Sigmoid colon (tissue), 4 donors: ENCODE measurements around the gene CORO1C.

ENCODE experiments used
- EP300 ChIP-seq, 4 donors: sonication (generic); formaldehyde crosslinking; IDR thresholded peaks; one replicate each; pipeline ENCODE4 v1.6.1; 2017; ENCODE audit warnings: antibody characterized with exemption in 4 of 4
- POLR2A ChIP-seq, 2 donors: fragments of 450-650 bp; IDR thresholded peaks; one replicate each; pipeline ENCODE4 v1.6.1; 2016; ENCODE audit warnings: antibody characterized with exemption in 2 of 2, mild to moderate bottlenecking in 2 of 2, moderate library complexity in 2 of 2
- POLR2AphosphoS5 ChIP-seq, 4 donors: sonication (generic); formaldehyde crosslinking; IDR thresholded peaks; one replicate each; pipeline ENCODE4 v1.6.1; 2017; ENCODE audit warnings: antibody characterized with exemption in 4 of 4
- TF ChIP-seq, protein P1 (sequence below), 4 experiments: fragments of 450-650 bp in 3 of 4; fragments of 200-600 bp in 1 of 4; IDR thresholded peaks; one replicate each; pipeline ENCODE4 v1.5.1; 2016 to 2019; ENCODE audit warnings: antibody characterized with exemption in 4 of 4, mild to moderate bottlenecking in 3 of 4, moderate library complexity in 2 of 4

DNA sequence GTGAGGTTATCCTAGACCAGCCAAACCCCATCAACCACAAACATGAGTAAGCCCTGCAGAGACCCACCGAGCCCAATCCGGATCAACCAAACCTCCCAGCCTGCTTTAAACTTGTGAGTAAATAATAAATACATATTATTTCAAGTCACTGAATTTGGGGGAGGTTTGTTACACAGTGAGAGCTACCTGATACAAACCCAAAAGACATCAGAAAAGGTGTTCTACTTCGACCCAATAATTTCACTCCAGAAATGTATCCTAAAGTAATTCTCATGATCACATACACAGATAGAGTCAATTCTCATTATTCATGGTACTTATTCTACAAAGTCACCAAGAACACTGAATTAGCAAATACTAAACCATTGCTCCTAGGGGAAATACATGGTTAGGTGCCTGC lies 16.2 kb upstream of the CORO1C start:
- no peak for TF ChIP-seq POLR2A (IDR thresholded peaks at IDR 0.05)
- TF ChIP-seq, protein P1, sequence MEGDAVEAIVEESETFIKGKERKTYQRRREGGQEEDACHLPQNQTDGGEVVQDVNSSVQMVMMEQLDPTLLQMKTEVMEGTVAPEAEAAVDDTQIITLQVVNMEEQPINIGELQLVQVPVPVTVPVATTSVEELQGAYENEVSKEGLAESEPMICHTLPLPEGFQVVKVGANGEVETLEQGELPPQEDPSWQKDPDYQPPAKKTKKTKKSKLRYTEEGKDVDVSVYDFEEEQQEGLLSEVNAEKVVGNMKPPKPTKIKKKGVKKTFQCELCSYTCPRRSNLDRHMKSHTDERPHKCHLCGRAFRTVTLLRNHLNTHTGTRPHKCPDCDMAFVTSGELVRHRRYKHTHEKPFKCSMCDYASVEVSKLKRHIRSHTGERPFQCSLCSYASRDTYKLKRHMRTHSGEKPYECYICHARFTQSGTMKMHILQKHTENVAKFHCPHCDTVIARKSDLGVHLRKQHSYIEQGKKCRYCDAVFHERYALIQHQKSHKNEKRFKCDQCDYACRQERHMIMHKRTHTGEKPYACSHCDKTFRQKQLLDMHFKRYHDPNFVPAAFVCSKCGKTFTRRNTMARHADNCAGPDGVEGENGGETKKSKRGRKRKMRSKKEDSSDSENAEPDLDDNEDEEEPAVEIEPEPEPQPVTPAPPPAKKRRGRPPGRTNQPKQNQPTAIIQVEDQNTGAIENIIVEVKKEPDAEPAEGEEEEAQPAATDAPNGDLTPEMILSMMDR (IDR thresholded peaks at IDR 0.05), result no peak
- no peak for TF ChIP-seq EP300 (IDR thresholded peaks at IDR 0.05)
- TF ChIP-seq POLR2AphosphoS5 (IDR thresholded peaks at IDR 0.05), result no peak
